ENCODE results near the gene SMTN. TPM values are rescaled to one million over a fixed set of nuclear protein-coding genes. Genes with fewer than 3 reads are reported as not detected.
A peak's percentile ranks its signal among the peaks of the same experiment; 100 is the strongest.

Gene SMTN
- total RNA-seq, 1 donor from 2014 or later = 17.9 TPM

- Mint-ChIP-seq H3K27ac (peak overlapping the region; percentile 23), H3K4me1 (peaks cover 35% of the 10 kb centered on the region), H3K4me3 (peak overlapping the region; percentile 91), H3K27me3 (no peaks in the 10 kb centered on the region), H3K36me3 (ENCODE audit: low read depth) (no peaks in the 10 kb centered on the region), H3K9me3 (no peaks in the 10 kb centered on the region)
- no peak for DNase-seq
- intact Hi-C loops (cut with micrococcal nuclease) = loop anchor here (5.0 to 10.0 kb wide), 4 partner anchors 210 to 670 kb away; partner anchors contain the start of genes DEPDC5, PATZ1, PIK3IP1 and PRR14L
Measured at GRCh38 chr22:31081963-31082605, 966 bp downstream of the SMTN start.

- Mint-ChIP-seq H3K27me3 (no peaks in the 10 kb centered on the region), H3K4me1 (peaks cover 35% of the 10 kb centered on the region), H3K4me3 (peak overlapping the region; percentile 91), H3K27ac (no peak overlapping the region), H3K36me3 (ENCODE audit: low read depth) (no peaks in the 10 kb centered on the region), H3K9me3 (no peaks in the 10 kb centered on the region)
- intact Hi-C loops (cut with micrococcal nuclease) = loop anchor here (5.0 to 10.0 kb wide), 4 partner anchors 210 to 670 kb away; partner anchors contain the start of genes DEPDC5, PATZ1, PIK3IP1 and PRR14L
- DNase-seq = peak; percentile 85
Measured at GRCh38 chr22:31082606-31083376, 1.7 kb downstream of the SMTN start.

- H3K4me1 Mint-ChIP-seq = peaks cover 35% of the 10 kb centered on the region
Measured at GRCh38 chr22:31083377-31083768, 2.3 kb downstream of the SMTN start.

GRCh38 chr22:31083923-31084810 lies 3.0 kb downstream of the SMTN start:
- peaks cover 36% of the 10 kb centered on the region for H3K4me1 Mint-ChIP-seq
- peak overlapping the region; percentile 90 for H3K27ac Mint-ChIP-seq
- DNase-seq = no peak
- intact Hi-C loops (cut with micrococcal nuclease) = loop anchor here (1.0 to 10.0 kb wide), 7 partner anchors 23 to 668 kb away; partner anchors contain the start of genes DEPDC5, PATZ1, PIK3IP1 and PRR14L
- H3K36me3 Mint-ChIP-seq (ENCODE audit: low read depth) = peaks cover 2% of the 10 kb centered on the region
- peak overlapping the region; percentile 91 for H3K4me3 Mint-ChIP-seq
- H3K27me3 Mint-ChIP-seq = no peaks in the 10 kb centered on the region
- H3K9me3 Mint-ChIP-seq = no peaks in the 10 kb centered on the region

More at GRCh38 chr22:31083377-31083768, 2.3 kb downstream of the SMTN start:
- no peaks in the 10 kb centered on the region for H3K9me3 Mint-ChIP-seq
- intact Hi-C loops (cut with micrococcal nuclease) = loop anchor here (5.0 to 10.0 kb wide), 4 partner anchors 209 to 669 kb away; partner anchors contain the start of genes DEPDC5, PATZ1, PIK3IP1 and PRR14L
- DNase-seq = no peak
- no peaks in the 10 kb centered on the region for H3K36me3 Mint-ChIP-seq (ENCODE audit: low read depth)
- H3K27me3 Mint-ChIP-seq = no peaks in the 10 kb centered on the region
- peak overlapping the region; percentile 90 for H3K27ac Mint-ChIP-seq
- H3K4me3 Mint-ChIP-seq = peak overlapping the region; percentile 91

- intact Hi-C loops (cut with micrococcal nuclease) = loop anchor here (1.0 to 10.0 kb wide), 8 partner anchors 22 to 667 kb away; partner anchors contain the start of genes DEPDC5, PATZ1, PIK3IP1 and PRR14L
- DNase-seq = peak; percentile 97
- Mint-ChIP-seq H3K36me3 (ENCODE audit: low read depth) (peaks cover 2% of the 10 kb centered on the region), H3K4me1 (peaks cover 36% of the 10 kb centered on the region), H3K27me3 (no peaks in the 10 kb centered on the region), H3K9me3 (no peaks in the 10 kb centered on the region), H3K4me3 (peak overlapping the region; percentile 91), H3K27ac (peak overlapping the region; percentile 91)
Measured at GRCh38 chr22:31084811-31085492, 3.8 kb downstream of the SMTN start.

GRCh38 chr22:31085493-31085824 lies 4.3 kb downstream of the SMTN start:
- Mint-ChIP-seq H3K9me3 (no peaks in the 10 kb centered on the region), H3K36me3 (ENCODE audit: low read depth) (peaks cover 2% of the 10 kb centered on the region), H3K4me1 (peaks cover 35% of the 10 kb centered on the region), H3K27me3 (no peaks in the 10 kb centered on the region), H3K4me3 (peak overlapping the region; percentile 91), H3K27ac (peak overlapping the region; percentile 91)
- intact Hi-C loops (cut with micrococcal nuclease) = loop anchor here (1.0 to 10.0 kb wide), 3 partner anchors 138 to 451 kb away; partner anchors contain the start of genes PATZ1 and SLC35E4
- no peak for DNase-seq

- H3K4me1 Mint-ChIP-seq = peaks cover 32% of the 10 kb centered on the region
Measured at GRCh38 chr22:31085928-31086327, 4.8 kb downstream of the SMTN start.

GRCh38 chr22:31086703-31087330 lies 5.7 kb downstream of the SMTN start:
- Mint-ChIP-seq H3K9me3 (no peaks in the 10 kb centered on the region), H3K27ac (no peak overlapping the region), H3K27me3 (no peaks in the 10 kb centered on the region), H3K4me1 (peaks cover 28% of the 10 kb centered on the region), H3K4me3 (no peak overlapping the region), H3K36me3 (ENCODE audit: low read depth) (peaks cover 2% of the 10 kb centered on the region)
- DNase-seq = no peak
- intact Hi-C loops (cut with micrococcal nuclease) = loop anchor here (10.0 kb wide), 2 partner anchors 258 to 452 kb away; partner anchors contain the start of genes PATZ1 and SLC35E4

More at GRCh38 chr22:31085928-31086327, 4.8 kb downstream of the SMTN start:
- intact Hi-C loops (cut with micrococcal nuclease) = loop anchor here (1.0 to 10.0 kb wide), 3 partner anchors 139 to 451 kb away; partner anchors contain the start of genes PATZ1 and SLC35E4
- peaks cover 2% of the 10 kb centered on the region for H3K36me3 Mint-ChIP-seq (ENCODE audit: low read depth)
- no peak for DNase-seq
- H3K4me3 Mint-ChIP-seq = peak overlapping the region; percentile 91
- H3K27me3 Mint-ChIP-seq = no peaks in the 10 kb centered on the region
- H3K9me3 Mint-ChIP-seq = no peaks in the 10 kb centered on the region
- no peak overlapping the region for H3K27ac Mint-ChIP-seq

GRCh38 chr22:31087744-31088215 lies 6.7 kb downstream of the SMTN start:
- no peak overlapping the region for H3K4me3 Mint-ChIP-seq
- DNase-seq = no peak
- H3K9me3 Mint-ChIP-seq = no peaks in the 10 kb centered on the region
- no peaks in the 10 kb centered on the region for H3K27me3 Mint-ChIP-seq
- intact Hi-C loops (cut with micrococcal nuclease) = loop anchor here (2.0 to 10.0 kb wide), 3 partner anchors 185 to 453 kb away; partner anchors contain the start of genes PATZ1 and SLC35E4
- H3K4me1 Mint-ChIP-seq = peaks cover 18% of the 10 kb centered on the region
- H3K36me3 Mint-ChIP-seq (ENCODE audit: low read depth) = peaks cover 2% of the 10 kb centered on the region
- H3K27ac Mint-ChIP-seq = no peak overlapping the region

- Mint-ChIP-seq H3K4me3 (no peak overlapping the region), H3K27ac (no peak overlapping the region), H3K9me3 (no peaks in the 10 kb centered on the region), H3K27me3 (no peaks in the 10 kb centered on the region), H3K36me3 (ENCODE audit: low read depth) (peaks cover 2% of the 10 kb centered on the region), H3K4me1 (peaks cover 14% of the 10 kb centered on the region)
- intact Hi-C loops (cut with micrococcal nuclease) = loop anchor here (2.0 to 10.0 kb wide), 3 partner anchors 184 to 454 kb away; partner anchors contain the start of genes PATZ1 and SLC35E4
- no peak for DNase-seq
Measured at GRCh38 chr22:31088233-31088986, 7.3 kb downstream of the SMTN start.

- H3K27me3 Mint-ChIP-seq = no peaks in the 10 kb centered on the region
- no peak overlapping the region for H3K27ac Mint-ChIP-seq
- H3K4me1 Mint-ChIP-seq = peaks cover 3% of the 10 kb centered on the region
- H3K9me3 Mint-ChIP-seq = no peaks in the 10 kb centered on the region
- intact Hi-C loops (cut with micrococcal nuclease) = loop anchor here (1.0 to 10.0 kb wide), 4 partner anchors 142 to 455 kb away; partner anchors contain the start of genes PATZ1 and SLC35E4
- no peak overlapping the region for H3K4me3 Mint-ChIP-seq
- peaks cover 2% of the 10 kb centered on the region for H3K36me3 Mint-ChIP-seq (ENCODE audit: low read depth)
- peak; percentile 81 for DNase-seq
Measured at GRCh38 chr22:31089160-31090100, 8.3 kb downstream of the SMTN start.

Data from activated CD4-positive, alpha-beta T cell treated with anti-CD3 and anti-CD28 coated beads, Interleukin-2, amount 10 ng/mL, durations not matched to agents 24 days and 14 days (primary cell).